AG08396 (cell line): ENCODE data around the gene DUSP16.
"Not testable (repeated sequence)": the region's sequence is repeated elsewhere in the genome, so short reads cannot be mapped to it uniquely, and the experiment has no call there.

Source experiments
- DNase-seq: peaks from one replicate; pipeline ENCODE4 v3.0.0; 2012; ENCODE audit warnings: low spot score, mixed read lengths

The DUSP16 gene

GRCh38 chr12:12562585-12563261 is at the start of gene DUSP16:
TSS of gene DUSP16 (minus strand) at chr12:12562863. CDS start at chr12:12521098, 41,765 bp downstream.
- DNase-seq = peak; percentile 96

DNA sequence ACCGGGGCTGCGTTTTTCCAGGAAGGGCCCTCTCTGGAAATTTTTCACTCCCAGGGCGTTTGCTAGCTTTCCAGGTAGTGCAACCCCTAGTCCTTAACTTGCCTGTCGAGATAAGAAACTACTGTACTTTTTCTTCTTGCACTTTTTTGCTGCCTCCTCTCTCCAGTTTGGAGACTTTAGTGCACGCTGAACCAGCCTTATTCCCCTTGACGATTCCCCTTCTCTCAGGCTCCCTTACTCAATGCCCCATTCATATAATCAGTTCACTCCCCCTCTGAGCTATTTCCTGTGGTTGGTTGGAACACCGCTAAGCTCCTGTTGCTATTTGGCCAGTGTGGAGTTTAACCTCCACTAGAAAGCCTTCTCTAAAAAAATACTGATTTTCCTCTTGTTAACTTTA is 49.7 kb upstream of the DUSP16 start:
- DNase-seq = peak; percentile 55

- peak; percentile 92 for DNase-seq
Observed at GRCh38 chr12:12611512-12612306, 49.0 kb upstream of the DUSP16 start, which contains the start of gene CREBL2. TSS of gene CREBL2 (plus strand) at chr12:12611876. CDS start at chr12:12612173, 297 bp downstream.

DNA sequence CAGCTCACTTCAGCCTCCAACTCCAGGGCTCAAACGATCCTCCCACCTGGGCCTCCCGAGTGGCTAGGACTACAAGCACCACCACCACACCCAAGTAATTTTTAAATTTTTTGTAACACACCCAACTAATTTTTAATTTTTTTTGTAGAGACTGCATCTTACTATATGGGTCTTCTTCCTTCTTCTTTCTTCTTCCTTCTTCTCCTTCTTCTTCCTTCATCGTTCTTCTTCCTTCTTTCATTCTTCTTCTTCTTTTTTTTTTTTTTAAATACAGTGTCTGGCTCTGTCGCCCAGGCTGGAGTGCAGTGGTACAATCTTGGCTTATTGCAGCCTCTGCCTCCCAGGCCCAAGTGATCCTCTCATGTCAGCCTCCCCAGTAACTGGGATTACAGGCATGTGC is 48.0 kb upstream of the DUSP16 start:
- DNase-seq = no peak

GRCh38 chr12:12609692-12610091 is 47.0 kb upstream of the DUSP16 start:
- no peak for DNase-seq

- no peak for DNase-seq
Observed at GRCh38 chr12:12608557-12608957, 45.9 kb upstream of the DUSP16 start.

GRCh38 chr12:12606781-12607589 is 44.3 kb upstream of the DUSP16 start:
- peak; percentile 21 for DNase-seq

- DNase-seq = no peak
Observed at GRCh38 chr12:12604740-12605139, 42.1 kb upstream of the DUSP16 start.

DNA sequence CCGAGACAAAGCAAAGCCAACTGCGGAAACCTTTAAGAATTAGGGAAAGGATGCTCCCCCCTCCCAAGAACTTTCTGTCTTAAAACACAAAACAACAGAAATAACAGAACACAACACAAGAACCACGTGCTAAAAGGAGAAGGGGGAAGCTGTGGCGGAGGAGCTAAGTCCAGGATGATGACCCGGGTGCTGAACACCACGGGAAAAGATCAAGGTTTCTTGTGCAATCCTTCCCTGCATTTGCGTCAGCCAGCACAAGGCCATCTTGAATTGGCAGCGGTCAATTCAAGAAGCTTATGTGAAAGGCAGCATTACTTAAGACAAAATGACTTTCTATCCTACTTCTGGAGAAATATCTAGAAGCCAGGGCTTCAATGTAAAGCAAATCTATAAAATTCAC is 38.0 kb upstream of the DUSP16 start:
- DNase-seq = no peak

- no peak for DNase-seq
Observed at GRCh38 chr12:12599750-12600643, 37.3 kb upstream of the DUSP16 start.

- no peak for DNase-seq
Observed at GRCh38 chr12:12598864-12599263, 36.2 kb upstream of the DUSP16 start.

DNA sequence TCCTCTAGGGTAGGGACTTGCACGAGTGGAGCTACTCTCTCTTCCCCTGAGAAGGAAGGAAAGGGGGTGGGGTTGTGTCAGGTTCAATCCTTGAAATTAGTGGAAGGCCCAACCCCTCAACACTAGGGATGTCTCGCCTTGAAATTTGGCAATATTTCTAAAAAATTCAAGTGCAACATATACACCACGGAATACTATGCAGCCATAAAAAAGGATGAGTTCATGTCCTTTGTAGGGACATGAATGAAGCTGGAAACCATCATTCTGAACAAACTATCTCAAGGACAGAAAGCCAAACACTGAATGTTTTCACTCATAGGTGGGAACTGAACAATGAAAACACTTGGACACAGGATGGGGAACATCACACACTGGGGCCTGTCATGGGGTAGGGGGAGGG is 33.9 kb upstream of the DUSP16 start:
- not testable (repeated sequence) for DNase-seq

- not testable (repeated sequence) for DNase-seq
Observed at GRCh38 chr12:12595929-12596328, 33.3 kb upstream of the DUSP16 start.

DNA sequence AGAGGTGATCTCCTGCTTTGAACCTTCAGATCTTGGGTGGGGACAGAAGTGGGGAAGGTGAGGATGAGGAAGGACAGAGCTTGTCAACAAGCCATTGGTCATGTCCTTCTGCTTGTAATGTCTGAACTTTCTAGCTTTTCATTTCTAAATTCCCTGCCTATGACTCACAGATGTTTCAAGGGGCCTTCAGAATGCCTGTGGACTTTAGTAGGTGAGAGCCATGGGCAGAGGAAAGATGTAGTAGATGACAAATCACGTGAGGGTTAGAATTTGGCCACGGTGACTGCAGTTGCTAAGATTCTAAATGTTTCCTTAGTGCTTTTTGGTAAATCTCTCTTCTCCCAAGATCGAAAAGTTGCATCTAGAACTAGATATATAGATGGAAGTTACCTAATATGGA is 30.3 kb upstream of the DUSP16 start:
- peak; percentile 37 for DNase-seq

DNA sequence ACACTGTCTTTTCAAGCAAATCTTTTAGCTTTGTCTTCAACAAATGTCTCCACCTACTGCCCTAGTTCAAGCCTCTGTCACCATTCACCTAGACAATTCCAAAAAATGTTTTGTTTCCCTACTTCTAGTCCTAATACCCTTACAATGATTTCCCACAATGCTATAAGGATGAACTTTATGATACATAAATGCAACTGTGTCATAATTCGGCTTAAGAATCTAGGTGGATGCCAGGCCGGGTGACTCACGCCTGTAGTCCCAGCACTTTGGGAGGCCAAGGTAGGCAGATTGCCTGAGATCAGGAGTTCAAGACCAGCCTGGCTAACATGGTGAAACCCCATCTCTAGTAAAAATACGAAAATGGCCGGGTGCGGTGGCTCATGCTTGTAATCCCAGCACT is 28.3 kb upstream of the DUSP16 start:
- DNase-seq = no peak

- not testable (repeated sequence) for DNase-seq
Observed at GRCh38 chr12:12588436-12588835, 25.8 kb upstream of the DUSP16 start.

DNA sequence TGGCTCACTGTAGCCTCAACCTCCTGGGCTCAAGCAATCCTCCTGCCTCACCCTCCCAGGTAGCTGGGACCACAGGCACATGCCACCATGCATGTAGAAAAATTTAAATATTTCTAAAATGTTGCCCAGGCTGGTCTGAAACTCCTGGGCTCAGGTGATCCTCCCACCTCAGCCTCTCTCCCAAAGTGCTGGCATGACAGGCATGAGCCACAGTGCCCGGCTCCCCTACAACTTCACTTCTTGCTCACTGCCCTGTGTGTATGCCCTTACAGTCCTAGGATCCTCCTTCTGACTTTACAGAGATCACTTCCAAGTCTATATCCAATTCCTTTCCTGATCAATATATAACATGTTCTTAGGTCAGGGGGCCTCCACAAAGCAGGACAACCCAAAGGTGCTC is 25.2 kb upstream of the DUSP16 start:
- DNase-seq = no peak

GRCh38 chr12:12586879-12587675 is 24.4 kb upstream of the DUSP16 start:
- no peak for DNase-seq

GRCh38 chr12:12585115-12585863 is 22.6 kb upstream of the DUSP16 start:
- no peak for DNase-seq
